Measurements from ENCODE around the gene EP400. TPM values are rescaled to one million over a fixed set of nuclear protein-coding genes. Genes with fewer than 3 reads are reported as not detected.
A peak's percentile ranks its signal among the peaks of the same experiment; 100 is the strongest.

The EP400 gene
- total RNA-seq, 1 experiment from 2014 or later: 80.1 TPM

- ChIA-PET CTCF (no interaction called here), POLR2A (ENCODE audit: low non-redundant PET) (no interaction called here)
- Histone ChIP-seq H3K27ac (ENCODE audit: low read depth, low read length, poor library complexity, severe bottlenecking) (no peak overlapping the region), H3K4me1 (ENCODE audit: insufficient read depth, low read length, poor library complexity, severe bottlenecking) (no peaks in the 10 kb centered on the region), H3K36me3 (ENCODE audit: insufficient read depth, low read length, poor library complexity, severe bottlenecking) (peaks cover 15% of the 10 kb centered on the region), H3K9me3 (ENCODE audit: low read depth, low read length, poor library complexity, severe bottlenecking) (no peaks in the 10 kb centered on the region), H3K4me3 (ENCODE audit: low read depth, low read length, poor library complexity, severe bottlenecking) (no peak overlapping the region), H3K27me3 (replicated peaks; ENCODE audit: insufficient read depth, low read depth, low read length, poor library complexity) (no peaks in the 10 kb centered on the region)
- intact Hi-C loops (cut with micrococcal nuclease; ENCODE audit: unreplicated experiment): no loop called here
- TF ChIP-seq EZH2 (IDR thresholded peaks at IDR 0.05; ENCODE audit: borderline replicate concordance, low read depth, low read length, poor library complexity, severe bottlenecking) (no peak), CTCF (conservative IDR thresholded peaks at IDR 0.05; ENCODE audit: low read depth, low read length) (no peak)
- DNase-seq (ENCODE audit: low spot score): no peak
- TSS peak; percentile 8 for BruUV-seq (replicated peaks)
Measured at GRCh38 chr12:131963381-131963780, 13.6 kb downstream of the EP400 start.

- Histone ChIP-seq H3K27me3 (replicated peaks; ENCODE audit: insufficient read depth, low read depth, low read length, poor library complexity) (no peaks in the 10 kb centered on the region), H3K27ac (ENCODE audit: low read depth, low read length, poor library complexity, severe bottlenecking) (no peak overlapping the region), H3K4me1 (ENCODE audit: insufficient read depth, low read length, poor library complexity, severe bottlenecking) (no peaks in the 10 kb centered on the region), H3K9me3 (ENCODE audit: low read depth, low read length, poor library complexity, severe bottlenecking) (no peaks in the 10 kb centered on the region), H3K4me3 (ENCODE audit: low read depth, low read length, poor library complexity, severe bottlenecking) (no peak overlapping the region), H3K36me3 (ENCODE audit: insufficient read depth, low read length, poor library complexity, severe bottlenecking) (peaks cover 15% of the 10 kb centered on the region)
- no TSS peak for BruUV-seq (replicated peaks)
- POLR2A ChIA-PET (ENCODE audit: low non-redundant PET): no interaction called here
- intact Hi-C loops (cut with micrococcal nuclease; ENCODE audit: unreplicated experiment): no loop called here
- CTCF ChIA-PET: no interaction called here
- no peak for DNase-seq (ENCODE audit: low spot score)
- TF ChIP-seq EZH2 (IDR thresholded peaks at IDR 0.05; ENCODE audit: borderline replicate concordance, low read depth, low read length, poor library complexity, severe bottlenecking) (no peak), CTCF (conservative IDR thresholded peaks at IDR 0.05; ENCODE audit: low read depth, low read length) (no peak)
Measured at GRCh38 chr12:131965073-131965472, 15.3 kb downstream of the EP400 start.

GRCh38 chr12:131971226-131971625 is 21.5 kb downstream of the EP400 start:
- Histone ChIP-seq H3K27ac (ENCODE audit: low read depth, low read length, poor library complexity, severe bottlenecking) (no peak overlapping the region), H3K27me3 (replicated peaks; ENCODE audit: insufficient read depth, low read depth, low read length, poor library complexity) (no peaks in the 10 kb centered on the region), H3K36me3 (ENCODE audit: insufficient read depth, low read length, poor library complexity, severe bottlenecking) (no peaks in the 10 kb centered on the region), H3K4me3 (ENCODE audit: low read depth, low read length, poor library complexity, severe bottlenecking) (no peak overlapping the region), H3K9me3 (ENCODE audit: low read depth, low read length, poor library complexity, severe bottlenecking) (no peaks in the 10 kb centered on the region), H3K4me1 (ENCODE audit: insufficient read depth, low read length, poor library complexity, severe bottlenecking) (no peaks in the 10 kb centered on the region)
- no TSS peak for BruUV-seq (replicated peaks)
- CTCF ChIA-PET: no interaction called here
- DNase-seq (ENCODE audit: low spot score): no peak
- POLR2A ChIA-PET (ENCODE audit: low non-redundant PET): no interaction called here
- intact Hi-C loops (cut with micrococcal nuclease; ENCODE audit: unreplicated experiment): no loop called here
- TF ChIP-seq EZH2 (IDR thresholded peaks at IDR 0.05; ENCODE audit: borderline replicate concordance, low read depth, low read length, poor library complexity, severe bottlenecking) (no peak), CTCF (conservative IDR thresholded peaks at IDR 0.05; ENCODE audit: low read depth, low read length) (no peak)
